ENCODE measurements around the gene RAB3GAP1.
"Not testable (repeated sequence)": the region's sequence is repeated elsewhere in the genome, so short reads cannot be mapped to it uniquely, and the experiment has no call there.

Gene RAB3GAP1

DNA sequence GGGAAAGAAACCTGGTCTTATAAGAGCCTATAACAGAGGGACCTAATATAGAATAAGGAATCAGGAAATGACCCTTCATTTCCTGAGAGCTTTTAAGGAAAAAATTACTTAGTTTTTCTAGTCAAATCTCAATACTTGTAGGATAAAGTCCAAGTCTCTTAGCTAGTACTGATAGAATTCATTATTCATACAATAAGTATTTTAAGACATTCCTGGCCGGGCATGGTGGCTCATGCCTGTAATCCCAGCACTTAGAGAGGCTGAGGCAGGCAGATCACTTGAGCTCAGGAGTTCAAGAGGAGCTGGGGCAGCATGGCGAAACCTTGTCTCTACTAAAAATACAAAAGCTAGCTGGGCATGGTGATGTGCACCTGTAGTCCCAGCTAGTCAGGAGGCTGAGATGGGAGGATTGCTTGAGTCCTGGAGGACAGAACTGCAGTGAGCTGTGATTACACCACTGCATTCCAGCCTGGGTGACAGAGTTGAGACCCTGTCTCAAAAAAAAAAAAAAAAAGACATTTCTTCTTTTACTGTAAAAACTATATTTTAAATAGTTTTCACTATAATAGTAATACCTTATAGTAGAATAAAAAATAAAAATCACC, 3.2 kb downstream of the RAB3GAP1 start:
- DNase-seq: no peak

DNA sequence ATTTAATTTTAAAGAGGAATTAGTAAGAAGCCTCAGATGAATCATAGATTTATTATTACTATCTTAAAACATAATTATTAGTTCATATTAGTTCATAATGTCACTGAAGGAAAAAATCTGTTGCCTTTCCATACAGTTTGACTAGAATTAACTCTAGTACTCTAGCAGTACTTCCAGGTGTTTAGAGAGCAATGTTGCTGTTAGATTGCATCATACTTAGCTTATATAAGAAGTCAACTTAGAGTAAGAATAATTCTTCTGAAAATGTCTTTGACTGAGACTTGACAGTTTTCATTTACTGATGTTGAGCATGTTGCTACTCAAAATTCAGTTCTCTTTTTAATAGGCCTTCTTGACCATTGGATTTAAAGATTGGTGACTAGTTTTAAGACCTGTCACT, 4.7 kb downstream of the RAB3GAP1 start:
- no peak for DNase-seq

DNA sequence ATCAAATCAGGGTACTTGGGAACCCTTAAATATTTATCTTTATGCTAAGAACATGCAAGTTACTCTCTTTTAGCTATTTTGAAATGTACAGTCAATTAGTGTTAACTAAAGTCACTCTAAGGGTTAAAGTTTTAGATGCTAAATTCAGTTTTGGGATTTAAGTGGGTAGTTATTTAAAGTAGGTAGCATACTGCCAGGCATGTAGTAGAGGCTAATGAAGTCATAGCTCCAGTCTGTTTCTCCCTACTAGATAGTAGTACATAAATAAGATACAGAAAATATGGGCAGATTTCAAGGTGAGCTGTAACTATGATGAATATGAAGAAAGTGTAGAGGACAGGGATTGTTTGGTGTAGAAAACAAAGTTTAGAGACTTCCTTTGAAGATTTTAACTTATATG, 7.5 kb downstream of the RAB3GAP1 start:
- DNase-seq: no peak

DNA sequence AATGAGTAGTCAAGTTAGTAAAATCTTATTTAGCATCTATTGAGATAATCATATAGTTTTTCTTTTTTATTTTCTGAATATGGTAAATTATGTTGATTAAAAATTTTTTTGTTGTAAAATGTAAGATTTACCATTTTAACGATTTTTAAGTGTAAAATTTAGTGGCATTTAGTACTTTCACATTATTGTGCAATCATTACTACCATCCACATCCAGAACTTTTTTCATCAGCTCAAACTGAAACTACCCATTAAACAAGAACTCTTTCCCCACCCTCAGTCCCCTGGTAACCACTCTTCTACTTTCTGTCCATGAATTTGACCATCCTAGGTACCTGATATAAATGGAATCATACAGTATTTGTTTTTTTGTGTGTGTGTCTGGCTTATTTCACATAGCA, 11.1 kb downstream of the RAB3GAP1 start:
- no peak for DNase-seq

DNA sequence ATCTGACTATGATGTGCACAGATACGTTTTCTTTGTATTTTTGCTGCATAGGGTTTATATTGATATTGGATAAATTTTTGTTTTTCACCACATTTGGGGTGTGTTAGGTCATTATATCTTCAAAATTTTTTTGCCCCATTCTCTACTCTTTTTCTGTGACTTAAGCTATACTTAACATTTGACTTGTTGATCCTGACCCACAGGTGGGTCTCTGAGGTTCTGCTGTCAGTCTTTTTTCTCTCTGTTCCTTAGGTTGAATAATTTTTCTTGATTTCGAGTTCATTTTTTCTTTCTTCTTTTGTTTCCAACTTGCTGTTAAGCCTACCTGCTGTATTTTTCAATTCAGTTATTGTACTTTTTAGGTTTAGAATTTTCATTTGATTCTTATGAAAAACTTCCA, 12.1 kb downstream of the RAB3GAP1 start:
- DNase-seq: no peak

DNA sequence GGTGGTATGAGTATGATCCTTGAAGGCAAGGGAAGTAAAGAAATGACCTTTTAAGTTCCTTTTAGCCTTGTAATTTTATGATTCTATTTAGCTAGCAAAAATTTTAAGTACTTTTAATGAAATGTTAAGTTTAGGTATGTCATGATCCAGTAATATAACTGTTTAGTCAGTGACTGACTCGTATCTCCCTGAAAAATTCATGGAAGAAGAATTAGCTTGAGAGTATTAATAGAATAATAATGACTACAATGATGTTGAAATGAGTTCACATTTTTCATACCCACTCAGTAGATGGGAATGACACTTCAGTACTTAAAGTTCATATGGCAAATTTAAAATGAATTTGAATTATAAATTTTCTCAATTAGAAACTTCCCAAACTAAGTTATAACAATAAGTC, 14.6 kb downstream of the RAB3GAP1 start:
- DNase-seq: no peak

DNA sequence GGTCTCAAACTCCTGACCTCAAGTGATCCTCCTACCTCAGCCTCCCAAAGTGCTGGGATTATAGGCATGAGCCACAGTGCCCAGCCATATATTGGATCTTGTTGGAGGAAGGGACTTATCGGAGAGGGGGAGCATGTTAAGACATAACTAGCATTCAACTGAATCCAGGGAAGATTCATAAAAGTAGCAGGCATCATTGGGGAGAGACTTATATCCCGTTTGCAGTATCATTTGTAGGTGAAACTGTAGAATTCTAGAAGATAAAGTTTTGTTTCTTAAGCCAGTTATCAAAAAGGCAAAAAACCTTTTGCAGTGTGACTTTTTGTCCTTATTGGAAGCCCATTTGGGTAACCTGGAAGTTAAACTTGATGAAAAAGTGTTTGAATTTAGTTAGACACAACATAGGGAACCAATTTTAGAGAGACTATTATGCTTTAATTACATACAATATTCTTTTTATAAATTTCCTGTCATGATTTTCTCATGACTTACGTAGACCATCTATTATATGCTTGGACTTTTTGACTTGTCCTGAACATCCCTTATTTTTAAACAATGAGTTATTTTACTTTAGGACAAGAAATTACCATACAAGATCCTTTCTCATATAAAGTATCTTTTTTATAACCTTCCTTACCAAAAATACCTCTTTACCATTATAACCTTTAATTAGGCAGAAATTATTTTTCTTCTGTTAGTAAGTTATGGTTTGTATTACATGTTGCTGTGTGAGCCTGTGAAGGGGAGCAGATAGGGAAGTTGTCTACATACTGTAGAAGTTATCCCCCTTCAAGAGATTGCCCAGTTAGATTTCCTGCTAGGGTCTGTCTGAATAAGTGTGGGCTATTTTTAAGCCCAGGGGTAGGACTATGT, 20.3 kb downstream of the RAB3GAP1 start:
- DNase-seq: no peak

DNA sequence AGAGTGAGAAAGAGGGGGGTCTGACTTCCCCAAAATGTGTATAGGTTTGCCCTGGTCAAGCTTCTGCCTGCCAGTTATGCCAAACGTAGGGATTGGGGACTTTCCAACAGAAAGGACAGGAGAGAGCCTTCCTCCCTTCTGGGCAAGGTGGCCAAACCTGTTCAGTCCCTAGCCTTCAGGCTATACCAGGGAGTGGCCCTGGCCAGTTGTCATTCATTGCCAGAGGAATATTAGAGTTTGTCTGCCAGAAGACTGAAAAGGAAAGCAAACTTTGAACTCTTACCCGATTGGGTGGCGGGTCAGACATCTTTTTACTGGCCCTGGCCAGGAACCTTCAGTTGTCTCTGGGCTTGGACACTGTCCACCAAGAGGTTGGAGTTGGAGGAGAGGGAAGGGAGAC, 22.1 kb downstream of the RAB3GAP1 start:
- DNase-seq: no peak

DNA sequence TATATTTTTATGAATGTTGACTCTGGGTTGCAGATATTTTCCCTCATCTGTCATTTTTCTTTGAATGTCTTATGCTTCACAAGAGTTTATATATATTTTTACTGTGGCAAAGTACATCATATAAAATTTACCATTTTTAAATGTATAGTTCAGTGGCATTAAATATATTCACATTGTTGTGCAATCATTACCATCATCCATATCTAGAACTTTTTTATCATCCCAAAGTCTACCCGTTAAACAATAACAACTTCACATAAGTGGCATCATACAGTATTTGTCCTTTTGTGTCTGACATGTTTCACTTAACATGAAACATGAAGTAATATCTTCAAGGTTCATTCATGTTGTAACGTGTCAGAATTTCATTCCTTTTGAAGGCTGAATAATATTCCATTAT, 24.5 kb downstream of the RAB3GAP1 start:
- DNase-seq: no peak

DNA sequence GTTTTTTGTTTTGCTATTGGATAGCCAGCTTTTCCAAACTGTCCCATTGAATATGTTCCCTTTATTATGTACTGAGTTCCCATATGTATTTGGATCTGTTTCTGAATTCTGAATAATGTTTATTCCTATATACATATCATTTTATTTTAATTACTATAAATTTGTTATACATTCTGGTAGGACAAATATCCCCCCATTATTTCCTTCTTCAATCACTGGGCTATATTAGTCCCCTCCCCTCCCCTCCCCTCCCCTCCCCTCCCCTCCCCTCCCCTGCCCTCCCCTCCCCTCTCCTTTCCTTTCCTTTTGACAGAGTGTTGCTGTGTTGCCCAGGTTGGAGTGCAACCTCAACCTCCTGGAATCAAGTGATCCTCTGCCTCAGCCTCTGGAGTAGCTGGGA, 26.3 kb downstream of the RAB3GAP1 start:
- DNase-seq: no peak

DNA sequence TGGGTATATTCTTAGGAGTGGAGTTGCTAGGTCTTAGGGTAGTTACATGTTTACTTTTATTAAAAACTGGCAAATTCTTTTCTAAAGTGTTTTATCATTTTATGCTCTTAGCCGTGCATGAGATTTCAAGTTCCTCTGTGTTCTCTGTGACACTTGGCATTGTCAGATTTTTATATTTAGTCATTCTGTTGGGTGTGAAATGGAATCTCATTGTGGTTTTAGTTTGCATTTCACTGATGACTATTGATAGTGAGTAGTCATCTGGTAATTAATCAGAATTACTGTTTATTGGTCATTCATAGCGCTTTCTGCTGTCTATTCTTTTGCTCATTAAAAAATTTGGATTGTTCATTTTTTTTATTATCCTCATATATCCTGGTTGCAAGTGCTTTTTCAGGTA, 34.1 kb downstream of the RAB3GAP1 start:
- DNase-seq: no peak

DNA sequence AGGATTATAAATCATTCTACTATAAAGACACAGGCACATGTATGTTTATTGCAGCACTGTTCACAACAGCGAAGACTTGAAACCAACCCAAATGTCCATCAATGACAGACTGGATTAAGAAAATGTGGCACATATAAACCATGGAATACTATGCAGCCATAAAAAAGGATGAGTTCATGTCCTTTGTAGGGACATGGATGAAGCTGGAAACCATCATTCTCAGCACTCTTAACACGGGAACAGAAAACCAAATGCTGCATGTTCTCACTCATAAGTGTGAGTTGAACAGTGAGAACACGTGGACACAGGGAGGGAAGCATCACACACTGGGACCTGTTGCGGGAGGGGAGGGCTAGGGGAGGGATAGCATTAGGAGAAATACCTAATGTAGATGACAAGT, 37.5 kb downstream of the RAB3GAP1 start:
- DNase-seq: not testable (repeated sequence)

DNA sequence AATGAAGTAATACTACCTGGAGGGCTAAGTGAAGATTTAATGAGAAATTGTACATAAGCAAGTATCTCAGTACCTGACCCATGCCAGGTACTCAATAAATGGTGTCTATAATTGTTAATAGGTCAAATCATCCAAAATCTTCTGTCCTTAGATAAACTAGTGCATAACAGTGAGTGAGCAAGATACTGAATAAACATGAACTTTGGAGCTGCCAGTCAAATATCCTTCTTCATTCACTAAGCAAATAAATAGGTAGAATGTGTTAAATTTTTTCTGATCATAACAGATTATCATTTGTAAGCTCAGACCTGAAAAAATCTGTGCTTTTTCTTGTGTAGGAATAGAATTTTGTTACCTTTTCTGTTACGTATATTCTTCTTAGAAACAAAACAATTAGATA, 39.6 kb downstream of the RAB3GAP1 start:
- no peak for DNase-seq

DNA sequence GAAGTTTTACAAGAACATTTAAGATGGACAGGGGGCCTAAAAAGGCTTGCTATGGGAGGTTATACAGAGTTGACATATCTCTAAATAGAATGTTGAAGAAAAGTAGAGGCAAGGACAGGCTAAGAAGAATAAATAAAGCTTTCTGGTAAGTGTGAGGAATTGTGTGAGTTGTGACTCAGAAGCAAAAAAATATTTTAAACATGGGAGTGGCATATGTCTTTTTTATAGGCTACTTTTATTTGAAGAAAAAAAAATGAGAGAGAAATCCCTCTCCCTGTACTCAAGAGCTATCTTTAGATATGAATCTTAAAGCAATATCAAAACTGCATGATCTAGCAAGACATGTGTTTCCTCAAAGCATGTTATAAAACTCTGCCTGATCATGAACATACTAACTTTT, 41.1 kb downstream of the RAB3GAP1 start:
- DNase-seq: no peak

DNA sequence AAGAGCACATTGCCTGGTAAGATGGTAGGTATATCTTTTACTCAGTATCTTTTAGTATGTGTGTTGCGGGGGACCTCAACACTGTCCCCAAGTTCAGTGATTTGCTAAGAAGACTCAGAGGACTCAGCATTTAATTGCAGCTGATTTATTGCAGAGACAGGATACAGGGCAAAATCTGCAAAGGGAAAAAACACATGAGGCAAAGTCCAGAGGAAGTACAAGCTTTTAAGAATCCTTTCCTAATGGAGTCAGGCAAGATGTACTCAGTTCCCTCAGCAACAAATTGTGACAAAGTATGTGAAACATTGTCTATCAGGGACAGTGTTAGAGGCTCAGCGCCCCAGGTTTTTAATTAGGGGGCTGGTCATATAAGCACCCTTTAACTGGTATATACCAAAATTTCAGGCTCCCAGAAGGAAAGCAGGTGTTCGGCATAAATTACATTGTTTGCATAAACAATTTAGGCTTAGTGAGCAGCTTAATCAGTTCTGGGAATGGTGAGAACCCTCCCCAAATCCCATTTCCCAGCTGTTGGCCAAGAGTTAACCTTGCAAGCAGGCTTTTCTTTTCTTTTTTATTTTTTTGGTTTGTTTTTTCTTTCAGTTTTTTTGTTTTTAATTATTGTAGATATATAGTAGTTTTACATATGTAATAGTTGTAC, 41.7 kb downstream of the RAB3GAP1 start:
- DNase-seq: no peak

DNA sequence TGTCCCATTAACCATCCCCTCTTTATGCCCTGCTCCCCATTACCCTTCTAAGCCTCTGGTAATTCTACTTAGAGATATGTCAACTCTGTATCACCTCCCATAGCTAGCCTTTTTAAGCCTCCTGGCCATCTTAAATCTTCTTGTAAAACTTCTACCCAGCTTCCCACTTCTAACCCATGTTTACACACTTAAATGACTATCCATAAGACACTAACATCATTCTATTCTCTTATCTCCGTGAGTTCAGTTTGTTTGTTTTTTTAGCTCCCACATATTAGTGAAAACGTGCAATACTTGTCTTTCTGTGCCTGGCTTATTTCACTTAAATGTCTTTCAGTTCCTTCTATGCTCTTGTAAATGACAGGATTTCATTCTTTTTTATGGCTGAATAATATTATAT, 42.4 kb downstream of the RAB3GAP1 start:
- no peak for DNase-seq

DNA sequence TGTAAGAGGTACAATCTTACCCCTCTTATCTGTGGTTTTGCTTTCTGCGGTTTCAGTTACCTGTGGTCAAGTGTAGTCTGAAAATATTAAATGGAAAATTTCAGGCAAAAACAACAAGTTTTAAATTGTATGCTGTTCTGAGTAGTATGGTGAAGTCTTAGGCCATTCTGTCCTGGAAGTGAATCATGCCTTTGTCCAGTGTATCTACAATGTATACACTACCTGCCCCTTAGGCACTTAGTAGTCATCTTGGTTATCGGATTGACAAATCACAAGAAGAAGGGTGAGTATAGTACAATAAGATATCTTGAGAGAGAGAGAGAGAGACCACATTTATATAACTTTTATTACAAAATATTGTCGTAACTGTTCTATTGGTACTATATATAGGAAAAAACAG, 43.5 kb downstream of the RAB3GAP1 start:
- no peak for DNase-seq

DNA sequence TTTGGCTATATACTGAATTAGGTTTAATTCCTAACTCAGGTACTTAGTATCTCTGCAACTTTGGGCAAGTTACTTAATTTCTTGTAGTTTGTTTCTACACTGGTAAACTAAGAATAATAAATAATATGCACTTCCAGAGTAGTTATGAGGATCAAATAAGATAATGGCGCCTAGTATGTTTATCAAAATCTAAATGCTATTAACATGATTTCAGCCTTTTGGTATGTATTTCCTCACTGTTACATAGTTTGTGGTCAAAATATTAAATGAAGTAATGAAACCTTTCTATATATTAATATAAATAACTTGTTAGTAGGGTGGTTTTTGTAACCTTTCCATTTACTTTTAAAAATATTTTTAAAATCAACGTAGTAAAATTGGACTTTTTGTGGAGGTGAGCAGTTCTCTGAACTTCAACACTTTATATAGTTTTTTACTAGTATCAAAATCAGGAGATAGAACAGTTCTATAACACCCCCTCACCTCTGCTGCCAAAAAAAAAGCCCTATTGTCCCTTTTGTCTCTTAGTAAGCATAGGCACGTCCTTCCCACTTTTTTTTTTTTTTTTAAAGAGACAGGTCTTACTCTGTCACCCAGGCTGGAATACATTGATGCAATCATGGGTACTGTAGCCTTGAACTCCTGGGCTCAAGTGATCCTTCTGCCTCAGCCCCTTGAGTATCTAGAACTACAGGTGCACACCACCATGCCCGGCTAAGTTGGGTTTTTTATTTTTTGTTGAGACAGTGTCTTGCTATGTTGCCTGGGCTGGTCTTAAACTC, 44.8 kb downstream of the RAB3GAP1 start:
- no peak for DNase-seq

DNA sequence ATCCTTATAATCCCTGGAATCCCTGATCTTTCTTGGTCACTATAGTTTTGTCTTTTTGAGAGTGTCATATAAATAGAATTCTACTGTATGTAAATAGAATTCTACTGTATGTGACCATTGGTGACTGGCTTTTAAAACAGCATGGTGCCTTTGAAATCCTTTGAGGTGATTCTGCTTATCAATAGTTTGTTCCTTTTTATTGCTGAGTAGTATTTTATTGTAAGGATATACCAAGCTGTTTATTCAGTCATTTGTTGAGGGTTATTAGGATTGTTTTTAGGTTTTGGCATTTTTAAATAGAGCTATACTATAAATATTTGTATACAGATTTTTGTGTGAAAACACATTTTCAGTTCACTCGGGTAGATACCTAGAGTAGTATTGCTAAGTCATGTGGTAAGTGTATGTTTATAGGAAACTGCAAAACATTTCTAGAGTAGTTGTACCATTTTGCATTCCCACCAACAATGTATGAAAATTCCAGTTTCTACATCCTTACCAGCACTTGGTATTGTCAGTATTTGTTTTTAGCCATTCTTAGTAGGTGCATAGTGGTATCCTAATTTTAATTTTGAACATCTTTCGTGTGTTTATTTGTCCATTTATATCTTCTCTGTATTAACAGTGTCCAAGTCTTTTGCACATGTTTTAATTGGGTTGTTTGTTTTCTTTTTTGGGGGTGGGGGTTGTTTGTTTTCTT, 45.6 kb downstream of the RAB3GAP1 start:
- no peak for DNase-seq

DNA sequence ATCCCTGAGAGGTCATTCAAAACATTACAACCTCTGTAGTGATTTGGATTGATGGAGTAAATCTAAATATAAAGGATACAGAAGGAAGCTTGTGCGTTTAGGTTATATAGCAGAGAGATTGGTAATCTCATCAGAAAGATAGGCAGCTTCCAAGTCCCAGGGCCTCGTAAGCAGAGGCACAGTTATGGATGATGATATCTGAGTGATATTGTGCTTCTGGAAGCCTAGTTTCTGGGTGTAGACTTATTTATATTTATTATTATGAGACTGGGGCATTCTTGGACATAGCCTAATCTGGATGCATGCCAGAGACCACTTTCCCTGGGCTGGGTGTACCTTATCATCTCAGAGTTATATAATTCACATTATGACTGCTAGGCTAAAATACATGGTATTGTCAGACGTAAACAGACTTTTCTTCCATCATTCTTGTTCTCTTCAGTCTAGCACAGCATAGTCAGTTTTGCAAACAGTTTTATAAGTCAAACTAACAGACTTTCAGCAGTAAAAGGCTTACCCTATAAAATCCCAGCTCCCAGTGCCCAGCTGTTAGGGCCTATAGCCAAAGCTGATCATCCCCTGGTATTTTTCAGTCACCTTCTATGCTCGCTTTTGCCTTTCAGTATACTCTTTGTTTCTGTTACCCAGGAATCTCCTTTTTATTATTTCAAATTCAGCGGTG, 47.9 kb downstream of the RAB3GAP1 start:
- DNase-seq: no peak

DNA sequence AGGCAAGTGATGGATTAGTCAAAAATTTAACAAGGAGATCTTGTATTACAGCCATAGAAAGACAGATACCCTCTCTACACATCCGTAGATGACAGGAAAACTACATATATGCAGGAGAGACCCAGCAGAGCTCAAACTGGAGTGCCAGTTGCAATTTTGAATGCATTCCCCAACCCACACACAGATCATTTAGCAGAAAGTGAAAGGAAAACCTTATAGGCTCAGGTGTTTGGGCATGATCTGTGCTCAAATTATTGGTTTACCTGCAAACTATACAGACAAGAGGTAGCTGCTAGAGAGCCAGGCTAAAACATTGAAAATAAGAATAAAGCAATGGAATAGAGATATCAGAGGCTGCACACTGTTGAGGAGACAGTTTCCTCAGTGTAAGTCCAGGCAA, 51.8 kb downstream of the RAB3GAP1 start:
- DNase-seq: no peak
